ENCODE data around the gene EIF2S2.
A peak's percentile ranks its signal among the peaks of the same experiment; 100 is the strongest.

Gene EIF2S2

GRCh38 chr20:34083781-34084180, 28.3 kb downstream of the EIF2S2 start:
- H3K9ac ChIP-seq (ENCODE audit: low read length), result peak overlapping the region; percentile 48
- no peak overlapping the region for H2AK5ac ChIP-seq (ENCODE audit: low read length, severe bottlenecking)
- no peak overlapping the region for H3K4me3 ChIP-seq (ENCODE audit: insufficient read depth in 1 of 2, low read depth in 1 of 2, low read length in 2 of 2)
- peaks cover 68 to 82% of the 10 kb centered on the region in 2 experiments for H3K36me3 ChIP-seq (ENCODE audit: control insufficient read depth in 1 of 2, insufficient read depth in 2 of 2, low read depth in 1 of 2, low read length in 2 of 2)
- H3K79me1 ChIP-seq (replicated peaks; ENCODE audit: low read length, poor library complexity, severe bottlenecking), result peaks cover 42% of the 10 kb centered on the region
- H2AFZ ChIP-seq (ENCODE audit: low read depth, low read length), result no peak overlapping the region
- no peak for DNase-seq
- no peaks in the 10 kb centered on the region for H3K27me3 ChIP-seq (ENCODE audit: control insufficient read depth in 1 of 2, insufficient read depth in 1 of 2, low read length in 2 of 2)
- no peak overlapping the region for H2BK12ac ChIP-seq (ENCODE audit: low read length in 2 of 2)
- no peak overlapping the region for H3K18ac ChIP-seq (ENCODE audit: low read depth in 1 of 2, low read length in 2 of 2)
- no peak overlapping the region for H3K4ac ChIP-seq (ENCODE audit: low read depth in 1 of 2, low read length in 2 of 2)
- H3K23ac ChIP-seq (ENCODE audit: low read length in 2 of 2), result no peak overlapping the region
- 96% methylated on average over 2 of the region's 2 CpGs for WGBS
- H3K9me3 ChIP-seq (ENCODE audit: control insufficient read depth, low read length), result no peaks in the 10 kb centered on the region
- H2BK120ac ChIP-seq (ENCODE audit: low read depth, low read length), result no peak overlapping the region
- no peak overlapping the region for H2BK5ac ChIP-seq (ENCODE audit: low read depth, low read length, poor library complexity, severe bottlenecking)
- H3K4me2 ChIP-seq (ENCODE audit: low read length, poor library complexity, severe bottlenecking), result no peak overlapping the region
- H4K8ac ChIP-seq (ENCODE audit: low read length), result no peak overlapping the region
- H3K4me1 ChIP-seq (ENCODE audit: control insufficient read depth, insufficient read depth, low read depth, low read length), result peaks cover 3% of the 10 kb centered on the region
- H3K27ac ChIP-seq (ENCODE audit: low read length, poor library complexity, severe bottlenecking), result no peak overlapping the region
- H3K14ac ChIP-seq (ENCODE audit: low read length in 2 of 2), result no peak overlapping the region
- no peak overlapping the region for H2BK15ac ChIP-seq (ENCODE audit: low read depth, poor library complexity, severe bottlenecking)
- no peak overlapping the region for H4K91ac ChIP-seq (ENCODE audit: low read length)

- H4K8ac ChIP-seq (ENCODE audit: low read length), result no peak overlapping the region
- no peak overlapping the region for H3K18ac ChIP-seq (ENCODE audit: low read depth in 1 of 2, low read length in 2 of 2)
- no peak overlapping the region for H3K14ac ChIP-seq (ENCODE audit: low read length in 2 of 2)
- no peak overlapping the region for H3K27ac ChIP-seq (ENCODE audit: low read length, poor library complexity, severe bottlenecking)
- H2BK12ac ChIP-seq (ENCODE audit: low read length in 2 of 2), result no peak overlapping the region
- no peak overlapping the region for H3K4me3 ChIP-seq (ENCODE audit: insufficient read depth in 1 of 2, low read depth in 1 of 2, low read length in 2 of 2)
- H2AK5ac ChIP-seq (ENCODE audit: low read length, severe bottlenecking), result no peak overlapping the region
- H2AFZ ChIP-seq (ENCODE audit: low read depth, low read length), result no peak overlapping the region
- H3K9ac ChIP-seq (ENCODE audit: low read length), result peak overlapping the region; percentile 48
- DNase-seq, result peak; percentile 16
- H3K23ac ChIP-seq (ENCODE audit: low read length in 2 of 2), result no peak overlapping the region
- peaks cover 68 to 82% of the 10 kb centered on the region in 2 experiments for H3K36me3 ChIP-seq (ENCODE audit: control insufficient read depth in 1 of 2, insufficient read depth in 2 of 2, low read depth in 1 of 2, low read length in 2 of 2)
- no peak overlapping the region for H3K4ac ChIP-seq (ENCODE audit: low read depth in 1 of 2, low read length in 2 of 2)
- no peak overlapping the region for H2BK120ac ChIP-seq (ENCODE audit: low read depth, low read length)
- no peaks in the 10 kb centered on the region for H3K9me3 ChIP-seq (ENCODE audit: control insufficient read depth, low read length)
- H3K79me1 ChIP-seq (replicated peaks; ENCODE audit: low read length, poor library complexity, severe bottlenecking), result peaks cover 43% of the 10 kb centered on the region
- H2BK5ac ChIP-seq (ENCODE audit: low read depth, low read length, poor library complexity, severe bottlenecking), result no peak overlapping the region
- H2BK15ac ChIP-seq (ENCODE audit: low read depth, poor library complexity, severe bottlenecking), result no peak overlapping the region
- peaks cover 3% of the 10 kb centered on the region for H3K4me1 ChIP-seq (ENCODE audit: control insufficient read depth, insufficient read depth, low read depth, low read length)
- no peaks in the 10 kb centered on the region for H3K27me3 ChIP-seq (ENCODE audit: control insufficient read depth in 1 of 2, insufficient read depth in 1 of 2, low read length in 2 of 2)
- no peak overlapping the region for H3K4me2 ChIP-seq (ENCODE audit: low read length, poor library complexity, severe bottlenecking)
- H4K91ac ChIP-seq (ENCODE audit: low read length), result no peak overlapping the region
- whole genome bisulfite sequencing, result 84% methylated on average over 7 of the region's 7 CpGs
Observed at GRCh38 chr20:34083137-34083536, 28.9 kb downstream of the EIF2S2 start.

GRCh38 chr20:34082232-34082887, 29.7 kb downstream of the EIF2S2 start:
- Histone ChIP-seq H3K4me1 (ENCODE audit: control insufficient read depth, insufficient read depth, low read depth, low read length) (peaks cover 3% of the 10 kb centered on the region), H2BK120ac (ENCODE audit: low read depth, low read length) (no peak overlapping the region), H3K4me2 (ENCODE audit: low read length, poor library complexity, severe bottlenecking) (no peak overlapping the region), H3K27me3 (ENCODE audit: control insufficient read depth in 1 of 2, insufficient read depth in 1 of 2, low read length in 2 of 2) (no peaks in the 10 kb centered on the region), H2BK12ac (ENCODE audit: low read length in 2 of 2) (no peak overlapping the region), H3K9ac (ENCODE audit: low read length) (peak overlapping the region; percentile 2), H3K18ac (ENCODE audit: low read depth in 1 of 2, low read length in 2 of 2) (no peak overlapping the region), H3K27ac (ENCODE audit: low read length, poor library complexity, severe bottlenecking) (no peak overlapping the region), H4K91ac (ENCODE audit: low read length) (no peak overlapping the region), H2AFZ (ENCODE audit: low read depth, low read length) (no peak overlapping the region), H3K79me1 (replicated peaks; ENCODE audit: low read length, poor library complexity, severe bottlenecking) (peaks cover 48% of the 10 kb centered on the region), H3K36me3 (ENCODE audit: control insufficient read depth in 1 of 2, insufficient read depth in 2 of 2, low read depth in 1 of 2, low read length in 2 of 2) (peaks cover 71 to 84% of the 10 kb centered on the region in 2 experiments), H3K4ac (ENCODE audit: low read depth in 1 of 2, low read length in 2 of 2) (no peak overlapping the region), H3K9me3 (ENCODE audit: control insufficient read depth, low read length) (no peaks in the 10 kb centered on the region), H4K8ac (ENCODE audit: low read length) (no peak overlapping the region), H3K4me3 (ENCODE audit: insufficient read depth in 1 of 2, low read depth in 1 of 2, low read length in 2 of 2) (no peak overlapping the region), H2BK15ac (ENCODE audit: low read depth, poor library complexity, severe bottlenecking) (no peak overlapping the region), H3K23ac (ENCODE audit: low read length in 2 of 2) (no peak overlapping the region), H3K14ac (ENCODE audit: low read length in 2 of 2) (no peak overlapping the region), H2AK5ac (ENCODE audit: low read length, severe bottlenecking) (no peak overlapping the region), H2BK5ac (ENCODE audit: low read depth, low read length, poor library complexity, severe bottlenecking) (no peak overlapping the region)
- WGBS, result 97% methylated on average over 8 of the region's 8 CpGs
- DNase-seq, result no peak

GRCh38 chr20:34079818-34080217, 32.2 kb downstream of the EIF2S2 start:
- no peak overlapping the region for H2BK5ac ChIP-seq (ENCODE audit: low read depth, low read length, poor library complexity, severe bottlenecking)
- H2BK120ac ChIP-seq (ENCODE audit: low read depth, low read length), result no peak overlapping the region
- H3K9ac ChIP-seq (ENCODE audit: low read length), result no peak overlapping the region
- H3K4me2 ChIP-seq (ENCODE audit: low read length, poor library complexity, severe bottlenecking), result no peak overlapping the region
- WGBS, result 97% methylated on average over 6 of the region's 6 CpGs
- H3K4me3 ChIP-seq (ENCODE audit: insufficient read depth in 1 of 2, low read depth in 1 of 2, low read length in 2 of 2), result no peak overlapping the region
- H3K79me1 ChIP-seq (replicated peaks; ENCODE audit: low read length, poor library complexity, severe bottlenecking), result peaks cover 58% of the 10 kb centered on the region
- no peak overlapping the region for H3K4ac ChIP-seq (ENCODE audit: low read depth in 1 of 2, low read length in 2 of 2)
- H2BK12ac ChIP-seq (ENCODE audit: low read length in 2 of 2), result no peak overlapping the region
- no peak overlapping the region for H3K18ac ChIP-seq (ENCODE audit: low read depth in 1 of 2, low read length in 2 of 2)
- H3K4me1 ChIP-seq (ENCODE audit: control insufficient read depth, insufficient read depth, low read depth, low read length), result peaks cover 4% of the 10 kb centered on the region
- no peaks in the 10 kb centered on the region for H3K9me3 ChIP-seq (ENCODE audit: control insufficient read depth, low read length)
- H4K91ac ChIP-seq (ENCODE audit: low read length), result no peak overlapping the region
- no peak overlapping the region for H2AFZ ChIP-seq (ENCODE audit: low read depth, low read length)
- H3K23ac ChIP-seq (ENCODE audit: low read length in 2 of 2), result no peak overlapping the region
- no peak overlapping the region for H2BK15ac ChIP-seq (ENCODE audit: low read depth, poor library complexity, severe bottlenecking)
- DNase-seq, result no peak
- no peaks in the 10 kb centered on the region for H3K27me3 ChIP-seq (ENCODE audit: control insufficient read depth in 1 of 2, insufficient read depth in 1 of 2, low read length in 2 of 2)
- H3K14ac ChIP-seq (ENCODE audit: low read length in 2 of 2), result no peak overlapping the region
- no peak overlapping the region for H2AK5ac ChIP-seq (ENCODE audit: low read length, severe bottlenecking)
- H3K27ac ChIP-seq (ENCODE audit: low read length, poor library complexity, severe bottlenecking), result no peak overlapping the region
- H3K36me3 ChIP-seq (ENCODE audit: control insufficient read depth in 1 of 2, insufficient read depth in 2 of 2, low read depth in 1 of 2, low read length in 2 of 2), result peaks cover 72 to 86% of the 10 kb centered on the region in 2 experiments
- H4K8ac ChIP-seq (ENCODE audit: low read length), result no peak overlapping the region
